ENCODE measurements around the gene RAD51B.

DNA sequence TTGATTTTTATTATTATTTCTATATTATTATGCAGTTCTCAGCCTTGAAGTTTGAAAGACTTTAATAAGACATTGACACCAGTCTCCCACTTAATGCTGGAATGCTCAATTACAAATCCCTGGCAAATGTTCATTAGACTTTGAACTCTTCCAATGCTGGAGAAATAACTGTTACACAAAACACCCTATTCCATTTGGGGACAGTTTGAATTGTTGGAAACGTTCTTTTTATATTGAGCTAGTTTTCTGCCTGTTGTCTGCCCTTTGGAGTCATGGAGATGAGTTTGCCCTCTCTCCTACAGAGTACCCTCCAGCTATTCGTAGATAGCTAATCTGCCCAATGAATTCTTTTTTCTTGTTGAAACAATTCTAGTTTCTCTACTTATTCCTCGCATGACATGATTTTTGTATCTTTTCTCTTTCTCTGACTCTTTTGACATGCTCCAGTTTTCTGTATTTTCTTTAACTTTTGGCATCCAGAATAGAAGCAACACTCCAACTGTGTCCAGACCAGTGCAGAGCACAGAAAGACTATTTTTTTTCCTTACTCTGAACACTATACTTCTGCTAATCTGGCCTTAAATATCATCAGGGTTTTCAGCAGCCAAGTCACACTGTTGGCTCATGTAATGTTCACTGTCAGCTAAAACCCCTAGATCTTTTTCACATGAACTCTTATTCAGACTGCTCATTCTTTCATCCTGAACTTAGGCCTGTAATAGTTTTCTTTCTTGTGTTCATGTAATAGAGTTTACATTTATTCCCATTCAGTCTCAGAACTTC is 379.3 kb downstream of the RAD51B start:
- no peak for TF ChIP-seq EP300 (IDR thresholded peaks at IDR 0.05)
- TF ChIP-seq, protein P1, sequence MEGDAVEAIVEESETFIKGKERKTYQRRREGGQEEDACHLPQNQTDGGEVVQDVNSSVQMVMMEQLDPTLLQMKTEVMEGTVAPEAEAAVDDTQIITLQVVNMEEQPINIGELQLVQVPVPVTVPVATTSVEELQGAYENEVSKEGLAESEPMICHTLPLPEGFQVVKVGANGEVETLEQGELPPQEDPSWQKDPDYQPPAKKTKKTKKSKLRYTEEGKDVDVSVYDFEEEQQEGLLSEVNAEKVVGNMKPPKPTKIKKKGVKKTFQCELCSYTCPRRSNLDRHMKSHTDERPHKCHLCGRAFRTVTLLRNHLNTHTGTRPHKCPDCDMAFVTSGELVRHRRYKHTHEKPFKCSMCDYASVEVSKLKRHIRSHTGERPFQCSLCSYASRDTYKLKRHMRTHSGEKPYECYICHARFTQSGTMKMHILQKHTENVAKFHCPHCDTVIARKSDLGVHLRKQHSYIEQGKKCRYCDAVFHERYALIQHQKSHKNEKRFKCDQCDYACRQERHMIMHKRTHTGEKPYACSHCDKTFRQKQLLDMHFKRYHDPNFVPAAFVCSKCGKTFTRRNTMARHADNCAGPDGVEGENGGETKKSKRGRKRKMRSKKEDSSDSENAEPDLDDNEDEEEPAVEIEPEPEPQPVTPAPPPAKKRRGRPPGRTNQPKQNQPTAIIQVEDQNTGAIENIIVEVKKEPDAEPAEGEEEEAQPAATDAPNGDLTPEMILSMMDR (IDR thresholded peaks at IDR 0.05) = no peak

Data from tibial nerve (tissue), 4 donors.